Stimulated activated naive CD8-positive, alpha-beta T cell treated with anti-CD3 and anti-CD28 coated beads, Interleukin-15, Interleukin-2, amounts not matched to agents 100 ng/mL and 50 ng/mL, for 24 hours (primary cell): ENCODE measurements around the gene DPYSL5.

Experiments used
- H3K27ac Mint-ChIP-seq: one replicate; pipeline ENCODE4 v1.8.0; 2021; ENCODE audit warnings: mild to moderate bottlenecking, mixed read lengths
- H3K27me3 Mint-ChIP-seq: one replicate; pipeline ENCODE4 v1.8.0; 2021; ENCODE audit warnings: mixed read lengths
- H3K36me3 Mint-ChIP-seq: one replicate; pipeline ENCODE4 v1.8.0; 2021; ENCODE audit warnings: low read depth, mixed read lengths
- H3K4me1 Mint-ChIP-seq: one replicate; pipeline ENCODE4 v1.8.0; 2021; ENCODE audit warnings: low read depth, mixed read lengths
- H3K4me3 Mint-ChIP-seq: one replicate; pipeline ENCODE4 v1.8.0; 2021; ENCODE audit warnings: mild to moderate bottlenecking, mixed read lengths
- H3K9me3 Mint-ChIP-seq: one replicate; pipeline ENCODE4 v1.8.0; 2021; ENCODE audit warnings: mixed read lengths

The DPYSL5 gene

DNA sequence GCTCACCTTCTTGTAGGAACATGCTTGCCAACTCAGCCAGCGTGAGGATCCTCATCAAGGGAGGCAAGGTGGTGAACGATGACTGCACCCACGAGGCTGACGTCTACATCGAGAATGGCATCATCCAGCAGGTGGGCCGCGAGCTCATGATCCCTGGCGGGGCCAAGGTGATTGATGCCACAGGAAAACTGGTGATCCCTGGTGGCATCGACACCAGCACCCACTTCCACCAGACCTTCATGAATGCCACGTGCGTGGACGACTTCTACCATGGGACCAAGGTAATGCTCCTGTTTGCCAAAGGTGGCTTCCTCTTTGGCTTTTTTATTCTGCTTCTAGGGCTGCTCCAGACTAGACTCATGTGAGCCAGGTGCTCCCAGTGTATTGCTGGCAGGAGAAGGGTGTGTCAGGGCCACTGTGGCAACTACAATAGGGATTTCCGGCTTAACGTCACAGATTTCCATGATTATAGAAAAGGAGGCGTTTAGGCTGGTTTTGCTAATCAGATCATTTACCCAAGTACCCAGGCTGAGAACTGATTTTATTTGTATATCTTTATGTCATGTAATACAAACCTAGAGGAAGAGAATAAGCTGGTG lies 50.6 kb downstream of the DPYSL5 start:
- Mint-ChIP-seq H3K4me1 (no peaks in the 10 kb centered on the region), H3K27ac (no peak overlapping the region), H3K4me3 (no peak overlapping the region), H3K36me3 (no peaks in the 10 kb centered on the region), H3K27me3 (peaks cover 7% of the 10 kb centered on the region), H3K9me3 (no peaks in the 10 kb centered on the region)

DNA sequence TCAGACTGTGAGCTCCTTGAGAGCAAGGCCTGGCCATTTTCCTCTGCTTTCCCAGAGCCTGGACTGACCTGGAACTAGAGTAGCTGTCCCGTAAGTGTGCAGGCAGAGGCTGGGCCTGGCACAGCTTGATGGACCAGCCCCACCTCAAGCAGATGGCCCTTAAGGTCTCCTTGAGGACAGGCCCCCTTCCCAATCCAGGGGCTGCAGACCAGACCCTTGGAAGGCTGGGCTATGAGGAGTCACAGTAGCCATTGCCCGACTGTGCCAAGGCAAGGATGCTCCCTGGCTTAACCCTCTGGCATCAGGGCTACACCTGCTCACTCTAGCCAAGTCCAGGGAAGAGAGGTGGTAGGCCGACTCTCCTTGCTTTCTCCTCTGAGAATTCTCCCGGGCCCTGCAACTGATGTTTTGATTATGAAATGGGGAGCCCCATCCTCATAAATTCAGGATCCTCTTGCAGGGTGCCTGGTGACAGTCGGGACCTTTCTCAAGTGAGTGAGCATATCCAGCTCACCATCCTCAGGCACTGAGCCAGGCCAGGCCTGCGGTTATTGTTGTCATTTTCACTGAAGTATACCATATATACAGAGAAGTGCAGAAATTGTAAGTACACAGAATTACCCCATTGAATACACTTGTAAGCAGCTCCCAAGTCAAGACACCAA lies 51.7 kb downstream of the DPYSL5 start:
- H3K4me1 Mint-ChIP-seq = no peaks in the 10 kb centered on the region
- H3K9me3 Mint-ChIP-seq = no peaks in the 10 kb centered on the region
- H3K4me3 Mint-ChIP-seq = no peak overlapping the region

DNA sequence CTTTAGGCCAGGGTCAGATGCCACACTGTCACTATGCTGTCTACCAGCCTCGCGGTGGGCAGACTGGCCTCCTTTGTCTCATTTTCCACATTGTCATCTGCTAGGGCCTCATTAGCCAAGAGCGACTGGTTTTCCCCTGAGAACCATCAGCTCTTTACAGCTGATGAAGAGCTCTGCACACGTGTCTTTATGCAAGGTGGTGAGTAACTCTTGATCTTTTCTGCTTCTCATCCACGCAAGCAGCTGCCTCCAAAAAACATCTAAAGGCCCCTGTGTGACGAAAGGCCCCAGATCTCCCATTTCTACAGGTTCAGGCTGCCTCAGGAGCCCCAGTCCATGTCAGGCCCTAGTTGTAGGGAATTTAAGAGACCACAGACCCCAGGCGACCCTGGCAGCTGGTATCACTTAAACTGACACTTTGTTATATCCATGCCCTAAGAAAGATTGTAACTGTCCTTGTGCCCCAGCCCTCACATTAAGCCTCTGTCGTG lies 52.9 kb downstream of the DPYSL5 start:
- Mint-ChIP-seq H3K36me3 (no peaks in the 10 kb centered on the region), H3K27ac (no peak overlapping the region), H3K4me3 (no peak overlapping the region), H3K4me1 (no peaks in the 10 kb centered on the region), H3K27me3 (peaks cover 7% of the 10 kb centered on the region), H3K9me3 (no peaks in the 10 kb centered on the region)

More for the DNA sequence above, 51.7 kb downstream of the DPYSL5 start:
- no peak overlapping the region for H3K27ac Mint-ChIP-seq
- H3K27me3 Mint-ChIP-seq = peaks cover 7% of the 10 kb centered on the region
- no peaks in the 10 kb centered on the region for H3K36me3 Mint-ChIP-seq

DNA sequence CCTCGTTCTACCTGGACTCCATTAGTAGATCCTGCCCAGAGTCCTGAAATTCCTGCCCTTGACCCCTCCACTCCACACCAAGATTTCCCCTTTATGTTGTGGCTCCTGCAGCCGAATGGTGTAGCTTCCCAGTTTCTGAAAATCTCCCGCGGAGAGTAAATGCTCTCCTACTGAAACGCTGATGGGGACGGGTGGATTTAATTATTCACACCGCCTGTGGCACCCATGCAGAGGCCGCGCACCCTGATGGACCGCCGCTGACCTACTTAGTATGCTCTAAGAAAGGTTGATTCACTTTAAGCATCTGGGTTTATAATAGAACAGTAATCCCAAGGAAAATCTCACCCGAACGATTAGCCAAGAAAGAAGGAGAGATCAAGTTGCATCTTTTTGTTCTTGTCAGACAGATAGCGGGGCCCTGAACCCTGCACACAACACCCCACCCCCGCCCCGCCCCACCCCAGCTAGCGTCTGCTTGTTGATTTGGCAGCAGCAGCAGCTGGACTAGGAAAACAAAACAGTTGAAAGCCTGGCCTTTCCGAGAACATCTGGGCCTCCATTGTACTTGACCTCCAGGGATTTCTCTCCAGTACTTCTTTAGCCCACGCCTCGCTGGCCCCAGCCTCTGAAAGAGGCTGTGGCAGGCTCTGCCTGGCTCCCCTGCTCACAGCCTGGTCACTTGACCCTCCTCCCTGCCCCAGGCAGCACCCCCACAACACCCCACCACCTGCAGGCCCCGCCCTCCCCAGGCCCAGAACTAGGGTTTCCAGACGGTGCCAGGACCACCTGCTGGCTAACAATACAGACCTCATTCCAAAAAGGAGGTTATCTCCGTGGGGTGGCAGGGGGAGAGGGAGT lies 53.6 kb downstream of the DPYSL5 start:
- Mint-ChIP-seq H3K36me3 (no peaks in the 10 kb centered on the region), H3K27me3 (peaks cover 7% of the 10 kb centered on the region), H3K27ac (no peak overlapping the region), H3K4me1 (no peaks in the 10 kb centered on the region), H3K9me3 (no peaks in the 10 kb centered on the region), H3K4me3 (no peak overlapping the region)

DNA sequence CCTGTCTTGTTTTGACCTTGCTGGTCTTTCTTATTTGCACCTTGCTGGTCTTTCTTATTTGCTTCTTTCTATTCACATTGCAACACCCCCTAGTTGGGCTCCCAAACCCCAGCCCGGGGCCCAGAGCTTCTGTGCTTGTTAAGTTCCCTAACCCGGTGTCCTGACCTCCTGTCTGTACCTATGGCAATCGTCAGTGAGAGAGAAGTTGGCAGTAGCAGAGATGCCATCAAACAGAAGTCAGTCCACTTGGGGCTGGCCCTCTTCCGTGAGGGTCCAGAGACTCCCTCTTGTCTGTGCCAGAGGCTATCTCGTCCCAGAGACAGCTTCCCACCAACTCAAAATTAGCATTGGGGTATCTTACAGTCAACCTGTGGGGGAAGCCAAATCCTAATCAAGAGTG lies 55.7 kb downstream of the DPYSL5 start:
- H3K4me1 Mint-ChIP-seq = no peaks in the 10 kb centered on the region
- H3K9me3 Mint-ChIP-seq = no peaks in the 10 kb centered on the region
- H3K4me3 Mint-ChIP-seq = no peak overlapping the region
- no peak overlapping the region for H3K27ac Mint-ChIP-seq
- H3K36me3 Mint-ChIP-seq = no peaks in the 10 kb centered on the region
- H3K27me3 Mint-ChIP-seq = peaks cover 6% of the 10 kb centered on the region

DNA sequence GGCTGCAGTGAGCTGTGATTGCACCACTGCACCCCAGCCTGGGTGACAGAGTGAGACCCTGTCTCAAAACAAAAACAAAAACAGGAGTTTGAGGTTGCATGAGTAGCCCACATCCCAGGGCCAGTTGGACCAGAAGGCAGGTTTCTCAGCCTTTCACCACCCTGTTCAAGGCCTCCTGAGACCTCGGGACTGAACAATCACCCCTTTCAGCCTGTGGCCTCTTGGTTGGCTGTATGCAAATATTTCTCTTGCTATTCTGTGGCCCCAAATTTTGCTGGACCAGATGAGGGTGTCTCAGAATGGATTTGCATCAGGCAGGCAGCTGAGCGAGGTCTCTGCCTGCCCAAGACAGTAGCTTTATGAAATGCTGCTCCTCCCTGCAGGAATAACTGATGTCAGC lies 56.9 kb downstream of the DPYSL5 start:
- no peak overlapping the region for H3K27ac Mint-ChIP-seq
- H3K27me3 Mint-ChIP-seq = peaks cover 6% of the 10 kb centered on the region
- no peaks in the 10 kb centered on the region for H3K9me3 Mint-ChIP-seq
- H3K36me3 Mint-ChIP-seq = no peaks in the 10 kb centered on the region
- no peak overlapping the region for H3K4me3 Mint-ChIP-seq
- no peaks in the 10 kb centered on the region for H3K4me1 Mint-ChIP-seq

DNA sequence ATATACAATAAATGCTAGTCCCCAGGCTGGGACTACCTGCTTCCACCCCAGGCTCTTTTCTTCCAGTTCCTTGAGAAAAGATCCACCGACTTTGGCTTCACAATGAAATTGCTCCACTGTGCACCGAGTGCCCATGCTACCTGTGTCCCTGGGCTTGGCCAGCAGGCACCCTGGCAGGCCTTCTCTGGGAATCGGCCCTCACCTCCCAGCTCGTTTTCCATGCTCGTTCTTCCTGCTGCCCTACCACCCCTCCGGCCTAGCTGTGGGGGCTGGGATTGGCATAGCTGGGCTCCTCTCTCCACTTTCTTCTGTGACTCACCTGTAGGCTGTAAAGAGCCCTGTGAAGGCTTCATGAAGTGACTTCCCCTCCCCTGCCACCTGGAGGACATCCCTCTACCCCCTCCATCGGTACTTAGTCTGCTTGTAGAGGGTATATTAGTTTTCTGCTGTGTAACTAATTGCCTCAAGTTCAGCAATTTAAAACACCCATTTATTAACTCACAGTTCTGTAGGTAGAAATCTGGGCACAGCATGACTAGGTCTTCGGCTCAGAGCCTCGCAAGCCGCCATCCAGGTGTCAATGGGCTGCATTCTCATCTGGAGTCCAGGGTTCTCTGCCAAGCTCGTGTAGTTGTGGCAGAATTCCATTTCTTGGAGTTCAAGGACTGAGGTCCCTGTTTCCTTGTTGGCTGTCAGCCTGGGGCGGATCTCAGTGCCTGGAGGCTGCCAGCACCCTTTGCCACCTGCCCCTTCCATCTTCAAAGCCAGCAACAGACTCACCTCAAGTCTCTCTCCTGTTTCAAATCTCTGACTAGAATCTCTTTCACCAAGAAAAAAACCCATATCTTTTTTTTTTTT lies 57.6 kb downstream of the DPYSL5 start:
- H3K4me3 Mint-ChIP-seq = no peak overlapping the region
- no peak overlapping the region for H3K27ac Mint-ChIP-seq
- peaks cover 6% of the 10 kb centered on the region for H3K27me3 Mint-ChIP-seq
- H3K4me1 Mint-ChIP-seq = no peaks in the 10 kb centered on the region
- no peaks in the 10 kb centered on the region for H3K9me3 Mint-ChIP-seq
- H3K36me3 Mint-ChIP-seq = no peaks in the 10 kb centered on the region

DNA sequence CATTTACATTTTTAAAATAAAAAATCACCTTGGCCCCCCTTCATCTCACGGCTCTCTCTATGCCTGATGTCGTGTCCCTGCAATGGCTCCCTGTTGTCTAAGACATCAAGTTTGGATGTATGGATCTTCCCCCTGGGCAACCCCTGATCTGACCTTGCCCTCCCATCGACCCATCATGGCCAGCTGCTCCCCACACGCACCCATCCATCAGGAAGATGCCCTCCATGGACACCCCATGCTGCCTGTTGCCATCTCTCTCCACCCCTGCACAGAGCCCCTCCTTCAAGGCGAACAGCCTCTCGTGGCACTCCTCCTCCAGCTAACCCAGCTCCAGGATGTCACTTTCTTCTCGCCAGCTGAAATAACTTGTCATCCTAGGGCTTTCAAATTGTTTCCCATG lies 59.5 kb downstream of the DPYSL5 start:
- Mint-ChIP-seq H3K27me3 (peaks cover 6% of the 10 kb centered on the region), H3K4me3 (no peak overlapping the region), H3K9me3 (no peaks in the 10 kb centered on the region), H3K4me1 (no peaks in the 10 kb centered on the region), H3K36me3 (no peaks in the 10 kb centered on the region), H3K27ac (no peak overlapping the region)

DNA sequence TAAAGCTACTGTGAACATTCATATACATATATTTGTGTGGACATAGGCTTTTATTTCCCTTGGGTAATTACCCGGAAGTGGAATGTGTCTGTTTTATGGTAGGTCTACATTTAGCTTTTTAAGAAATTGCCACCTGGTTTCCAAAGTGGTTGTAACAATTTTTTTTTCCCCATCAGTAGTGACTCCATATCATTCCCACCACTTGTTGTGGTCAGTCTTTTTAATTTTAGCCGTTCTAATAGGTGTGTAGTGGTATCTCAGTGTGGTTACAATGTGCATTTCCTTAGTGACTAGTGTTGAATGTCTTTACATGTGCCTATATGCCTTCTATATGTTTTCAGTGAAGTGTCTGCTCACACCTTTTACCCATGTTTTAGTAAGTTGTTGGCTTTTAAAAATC lies 62.2 kb downstream of the DPYSL5 start:
- no peak overlapping the region for H3K27ac Mint-ChIP-seq
- H3K36me3 Mint-ChIP-seq = no peaks in the 10 kb centered on the region
- no peaks in the 10 kb centered on the region for H3K4me1 Mint-ChIP-seq
- H3K4me3 Mint-ChIP-seq = no peak overlapping the region
- H3K27me3 Mint-ChIP-seq = peaks cover 10% of the 10 kb centered on the region
- H3K9me3 Mint-ChIP-seq = no peaks in the 10 kb centered on the region

DNA sequence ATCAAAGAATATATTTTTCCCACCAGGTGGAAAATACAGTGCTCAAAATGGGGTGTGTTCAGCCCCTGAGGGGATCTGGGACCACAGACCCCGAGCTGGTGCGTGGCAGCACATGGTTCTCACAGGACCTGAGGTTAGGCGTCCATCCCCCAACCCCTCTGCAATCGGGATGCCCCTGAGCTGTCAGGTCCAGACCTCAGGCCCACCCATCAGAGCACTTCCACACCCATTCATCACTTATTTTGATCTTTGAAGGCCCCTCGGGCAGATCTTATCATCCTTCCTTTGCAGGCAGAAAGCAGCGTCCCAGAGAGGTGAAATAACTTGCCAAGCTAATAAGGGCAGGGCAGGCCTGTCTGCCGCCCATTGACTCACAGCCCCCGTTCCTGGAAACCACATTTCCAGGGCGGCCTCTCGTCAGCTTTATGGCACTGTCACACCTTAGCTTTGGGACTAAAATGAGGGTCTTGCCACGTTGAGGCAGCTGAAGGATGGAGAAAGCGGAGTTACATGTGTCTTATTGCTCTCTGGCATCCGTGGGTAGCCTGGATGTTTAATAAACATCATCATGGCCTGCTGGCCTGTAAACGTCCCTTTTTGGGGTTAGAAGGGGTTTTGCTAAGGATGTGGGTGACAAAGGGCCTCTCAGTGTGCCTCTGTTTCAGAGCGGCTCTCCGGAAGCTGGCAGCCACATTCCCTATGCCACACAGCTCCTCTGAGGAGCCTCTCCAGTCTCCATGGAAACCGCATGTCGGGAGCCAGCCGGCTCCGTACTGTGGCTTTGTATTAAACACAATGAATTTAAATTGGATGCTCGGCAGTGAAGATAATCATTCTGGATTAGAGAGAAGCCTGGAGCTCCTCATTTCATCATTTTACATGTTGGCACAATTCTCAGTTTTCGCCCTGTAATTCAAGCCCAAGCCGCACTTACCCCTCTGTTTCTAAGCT lies 64.3 kb downstream of the DPYSL5 start:
- Mint-ChIP-seq H3K4me3 (no peak overlapping the region), H3K36me3 (no peaks in the 10 kb centered on the region), H3K4me1 (no peaks in the 10 kb centered on the region), H3K9me3 (no peaks in the 10 kb centered on the region), H3K27me3 (peaks cover 10% of the 10 kb centered on the region), H3K27ac (no peak overlapping the region)

DNA sequence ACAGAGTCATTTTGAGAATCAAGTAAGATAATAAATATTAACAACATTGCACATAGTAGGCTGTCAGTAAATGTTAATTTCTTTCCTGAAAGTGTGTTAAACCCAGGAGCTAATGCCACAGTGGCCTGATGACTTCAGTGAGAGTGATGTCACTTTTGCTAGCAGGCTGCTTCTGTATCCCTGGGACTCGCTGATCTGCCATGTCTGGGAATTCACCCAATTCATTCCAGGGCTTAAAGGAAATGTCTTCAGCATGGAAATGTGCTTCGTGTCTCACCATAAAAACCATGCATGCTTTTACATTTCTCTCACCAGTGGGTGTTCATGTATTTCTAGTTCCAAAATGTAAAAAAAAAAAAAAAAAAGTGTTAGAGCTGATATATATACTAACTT lies 65.7 kb downstream of the DPYSL5 start:
- Mint-ChIP-seq H3K9me3 (no peaks in the 10 kb centered on the region), H3K4me1 (no peaks in the 10 kb centered on the region), H3K27ac (no peak overlapping the region), H3K4me3 (no peak overlapping the region), H3K27me3 (peaks cover 5% of the 10 kb centered on the region), H3K36me3 (no peaks in the 10 kb centered on the region)

DNA sequence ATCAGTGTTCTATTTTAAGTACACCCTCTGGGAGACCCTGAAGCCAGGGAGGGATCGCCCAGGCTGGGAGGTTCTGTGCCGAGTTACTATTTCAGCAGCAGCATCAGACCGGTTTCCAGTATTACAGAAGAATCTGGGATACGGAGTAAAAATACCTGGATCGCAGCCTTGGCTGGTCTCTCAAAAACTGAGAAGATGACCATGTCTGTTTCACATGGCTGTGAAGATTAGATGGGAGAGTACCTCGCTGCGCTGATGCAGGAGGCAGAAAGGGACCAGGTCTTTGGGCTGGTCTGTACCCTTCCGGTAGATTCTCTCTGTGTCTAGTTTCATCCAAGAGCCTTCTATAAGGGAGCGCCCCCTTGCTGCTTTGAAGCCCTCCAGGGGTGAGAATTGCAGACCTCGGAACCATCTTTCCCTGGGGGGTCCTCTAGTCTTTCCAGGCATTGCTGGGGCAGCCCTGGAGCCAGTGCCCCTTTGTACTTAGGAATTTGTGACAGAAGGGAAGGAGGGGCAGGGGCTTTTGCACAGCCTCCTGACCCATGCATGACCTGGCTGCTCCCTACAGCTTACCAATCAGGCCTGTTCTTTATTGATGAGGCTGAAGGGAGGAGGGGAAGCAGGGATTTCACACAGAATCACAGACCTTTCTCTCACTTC lies 66.2 kb downstream of the DPYSL5 start:
- Mint-ChIP-seq H3K27me3 (peaks cover 5% of the 10 kb centered on the region), H3K36me3 (no peaks in the 10 kb centered on the region), H3K9me3 (no peaks in the 10 kb centered on the region), H3K4me3 (no peak overlapping the region), H3K4me1 (no peaks in the 10 kb centered on the region), H3K27ac (no peak overlapping the region)

DNA sequence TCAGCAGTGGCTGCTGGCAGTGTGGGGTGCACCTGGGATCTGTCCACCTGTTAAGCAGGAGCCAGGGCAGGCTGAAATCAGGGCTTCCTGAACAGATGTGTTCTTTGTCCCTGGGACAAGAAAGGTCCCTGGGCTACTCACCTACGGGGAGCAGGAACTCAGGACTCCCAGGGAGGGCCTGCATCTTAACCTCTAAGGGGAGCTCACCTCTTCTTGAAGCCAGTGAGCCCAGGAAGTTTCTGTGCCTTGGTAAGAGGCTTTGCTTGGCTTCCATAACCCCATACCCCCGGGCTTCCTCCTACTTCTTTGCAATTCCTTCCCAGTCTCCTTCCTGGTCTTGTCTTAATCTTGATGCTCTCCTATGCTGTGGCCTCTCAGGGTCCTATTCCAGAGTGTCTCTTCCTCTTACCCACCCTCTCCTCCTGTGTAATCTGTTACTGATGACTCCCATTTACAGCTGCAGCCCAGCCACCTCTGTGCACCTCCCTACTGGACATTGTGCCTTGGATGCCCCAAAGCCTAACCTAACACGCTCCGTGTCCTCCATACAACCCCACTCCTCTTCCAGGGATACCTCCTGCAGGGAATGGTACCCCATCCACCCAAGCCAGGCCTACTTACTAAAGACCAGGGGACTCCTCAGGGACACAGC lies 66.9 kb downstream of the DPYSL5 start:
- Mint-ChIP-seq H3K9me3 (no peaks in the 10 kb centered on the region), H3K4me1 (no peaks in the 10 kb centered on the region), H3K36me3 (no peaks in the 10 kb centered on the region), H3K27me3 (peaks cover 5% of the 10 kb centered on the region), H3K4me3 (no peak overlapping the region), H3K27ac (no peak overlapping the region)
